ENCODE measurements around the gene CTSE. TPM values are rescaled to one million over a fixed set of nuclear protein-coding genes. Genes with fewer than 3 reads are reported as not detected.

CTSE gene
- total and polyA plus RNA-seq, 2 of the 4 experiments (the other 2 are of a cell fraction) = not detected

- no peak overlapping the region for H4K91ac ChIP-seq (ENCODE audit: insufficient read depth, low read depth, low read length)
- no peaks in the 10 kb centered on the region for H3K36me3 ChIP-seq (ENCODE audit: control insufficient read depth, insufficient read depth, low read length)
- no peak overlapping the region for H3K56ac ChIP-seq (ENCODE audit: extremely low read depth, insufficient read depth, low read length)
- no peaks in the 10 kb centered on the region for H4K20me1 ChIP-seq (ENCODE audit: insufficient read depth, low read length)
- no peak overlapping the region for H2BK5ac ChIP-seq (ENCODE audit: low read depth, low read length, poor library complexity, severe bottlenecking)
- POLR2A ChIA-PET (ENCODE audit: unreplicated experiment) = no interaction called here
- H3K9me3 ChIP-seq (ENCODE audit: control insufficient read depth, insufficient read depth, low read length) = no peaks in the 10 kb centered on the region
- no peak overlapping the region for H4K8ac ChIP-seq (ENCODE audit: low read depth in 2 of 2, low read length in 2 of 2)
- no peak overlapping the region for H3K4me3 ChIP-seq (ENCODE audit: insufficient read depth, low read depth, low read length)
- H2BK120ac ChIP-seq (ENCODE audit: low read depth, low read length) = no peak overlapping the region
- H3K79me1 ChIP-seq (ENCODE audit: low read depth in 1 of 2, low read length in 2 of 2) = peaks cover 0 to 12% of the 10 kb centered on the region in 2 experiments; a peak in 2 of 4 replicates
- WGBS, 2 experiments (ENCODE audit: extremely low coverage in 2 of 2, insufficient read length in 1 of 2) = no CpG with 5 or more reads among the region's 7 CpGs
- TF ChIP-seq FOS (IDR thresholded peaks at IDR 0.05; ENCODE audit: low read depth, low read length) (no peak), MXI1 (IDR thresholded peaks at IDR 0.05; ENCODE audit: borderline replicate concordance, low read depth, low read length) (no peak), MAFK (IDR thresholded peaks at IDR 0.05; ENCODE audit: low read depth, low read length) (no peak), RFX5 (IDR thresholded peaks at IDR 0.05; ENCODE audit: low read depth, low read length) (no peak), ELK1 (IDR thresholded peaks at IDR 0.05; ENCODE audit: borderline replicate concordance, low read depth, low read length) (no peak), CTCF (conservative IDR thresholded peaks at IDR 0.05; ENCODE audit: low read depth, low read length) (no peak), NFE2L2 (IDR thresholded peaks at IDR 0.05; ENCODE audit: low read depth, low read length) (no peak), SMC3 (IDR thresholded peaks at IDR 0.05; ENCODE audit: low read depth, low read length) (no peak), CHD1 (IDR thresholded peaks at IDR 0.05; ENCODE audit: low read depth, low read length) (no peak), CEBPB (IDR thresholded peaks at IDR 0.05; ENCODE audit: low read depth, low read length) (no peak), USF2 (IDR thresholded peaks at IDR 0.05; ENCODE audit: low read depth, low read length) (no peak), RCOR1 (IDR thresholded peaks at IDR 0.05; ENCODE audit: insufficient replicate concordance, low read length) (no peak), MAZ (IDR thresholded peaks at IDR 0.05; ENCODE audit: borderline replicate concordance, low read depth, low read length) (no peak), BHLHE40 (IDR thresholded peaks at IDR 0.05; ENCODE audit: low read depth, low read length) (no peak), POLR2A (IDR thresholded peaks at IDR 0.05; ENCODE audit: low read depth, low read length) (no peak), RAD21 (IDR thresholded peaks at IDR 0.05; ENCODE audit: low read length) (no peak)
- H3K4me1 ChIP-seq (ENCODE audit: control insufficient read depth, insufficient read depth, low read length) = peaks cover 23% of the 10 kb centered on the region
- CTCF ChIA-PET = no interaction called here
- dilution Hi-C loops (cut with HindIII; ENCODE audit: low sequenced_read_pairs, unreplicated experiment) = no loop called here
- ATAC-seq (ENCODE audit: low read depth) (no peak), DNase-seq (no peak)
- H3K14ac ChIP-seq (replicated peaks; ENCODE audit: low read depth, low read length) = no peak overlapping the region
- H3K18ac ChIP-seq (ENCODE audit: low read depth, low read length) = no peak overlapping the region
- no peak overlapping the region for H3K23ac ChIP-seq (ENCODE audit: low read depth, low read length)
- H3K27me3 ChIP-seq (ENCODE audit: control insufficient read depth, insufficient read depth, low read length) = no peaks in the 10 kb centered on the region
- H3K4ac ChIP-seq (ENCODE audit: low read depth, low read length) = no peak overlapping the region
- no peak overlapping the region for H2AFZ ChIP-seq (replicated peaks; ENCODE audit: low read length, poor library complexity)
- no peak overlapping the region for H2BK15ac ChIP-seq (ENCODE audit: low read depth, low read length)
- H2BK20ac ChIP-seq (ENCODE audit: low read depth, low read length) = no peak overlapping the region
- H3K9me1 ChIP-seq (ENCODE audit: insufficient read depth, low read length) = peaks cover 19% of the 10 kb centered on the region
- no peak overlapping the region for H4K5ac ChIP-seq (ENCODE audit: low read depth, low read length)
- BruUV-seq (replicated peaks) = no TSS peak
- H2AK5ac ChIP-seq (ENCODE audit: low read depth, low read length) = no peak overlapping the region
- H3K27ac ChIP-seq (ENCODE audit: insufficient read depth, low read length) = no peak overlapping the region
- no peak overlapping the region for H3K4me2 ChIP-seq (ENCODE audit: low read depth, low read length)
- intact Hi-C loops (cut with micrococcal nuclease) = no loop called here
- no peak overlapping the region for H2AK9ac ChIP-seq (replicated peaks; ENCODE audit: low read depth, low read length, poor library complexity)
- in situ Hi-C loops (cut with MboI; ENCODE audit: low sequenced_read_pairs) = no loop called here
- H3K9ac ChIP-seq (ENCODE audit: low read depth, low read length) = no peak overlapping the region
Measured at GRCh38 chr1:206005234-206005633, 18.5 kb downstream of the CTSE start.
